ENCODE data around the gene USP31.

USP31 gene

DNA sequence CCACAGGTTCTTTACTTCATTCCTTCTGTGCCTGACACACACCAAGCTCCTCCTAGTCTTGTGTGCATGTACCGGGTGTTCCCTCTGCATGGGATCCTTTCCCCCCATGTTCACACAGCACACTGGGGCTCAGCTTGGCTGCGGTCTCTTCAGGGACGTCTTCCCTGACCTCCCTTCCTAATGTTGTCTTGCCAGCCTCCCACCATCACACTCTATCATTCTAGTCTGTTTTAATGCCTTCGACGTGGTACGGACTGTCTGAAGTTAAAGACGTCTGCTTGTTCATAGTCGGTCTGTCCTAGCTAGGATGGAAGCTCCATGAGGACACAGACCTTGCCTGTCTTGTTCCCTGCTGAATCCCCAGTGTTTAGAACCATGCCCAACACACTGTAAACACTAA, 60.1 kb downstream of the USP31 start:
- H3K4me1 ChIP-seq (ENCODE audit: control insufficient read depth in 1 of 2, insufficient read depth in 2 of 2, low read length in 2 of 2) = no peaks in the 10 kb centered on the region
- no peak overlapping the region for H3K27ac ChIP-seq (ENCODE audit: low read length)
- H3K36me3 ChIP-seq (ENCODE audit: control insufficient read depth in 1 of 2, insufficient read depth in 2 of 2, low read length in 2 of 2) = peaks cover 10 to 31% of the 10 kb centered on the region in 2 donors

GRCh38 chr16:23088018-23088417, 61.2 kb downstream of the USP31 start:
- Histone ChIP-seq H3K9me3 (ENCODE audit: control insufficient read depth in 1 of 2, low read length in 2 of 2) (no peaks in the 10 kb centered on the region), H3K4me1 (ENCODE audit: control insufficient read depth in 1 of 2, insufficient read depth in 2 of 2, low read length in 2 of 2) (no peaks in the 10 kb centered on the region), H3K27ac (ENCODE audit: low read length) (no peak overlapping the region), H3K27me3 (ENCODE audit: low read depth, low read length) (no peaks in the 10 kb centered on the region), H3K36me3 (ENCODE audit: control insufficient read depth in 1 of 2, insufficient read depth in 2 of 2, low read length in 2 of 2) (peaks cover 10 to 41% of the 10 kb centered on the region in 2 donors), H3K4me3 (ENCODE audit: low read depth in 1 of 2, low read length in 2 of 2) (no peak overlapping the region)

More for the DNA sequence above, 60.1 kb downstream of the USP31 start:
- no peak overlapping the region for H3K4me3 ChIP-seq (ENCODE audit: low read depth in 1 of 2, low read length in 2 of 2)
- H3K27me3 ChIP-seq (ENCODE audit: low read depth, low read length) = no peaks in the 10 kb centered on the region
- no peaks in the 10 kb centered on the region for H3K9me3 ChIP-seq (ENCODE audit: control insufficient read depth in 1 of 2, low read length in 2 of 2)

DNA sequence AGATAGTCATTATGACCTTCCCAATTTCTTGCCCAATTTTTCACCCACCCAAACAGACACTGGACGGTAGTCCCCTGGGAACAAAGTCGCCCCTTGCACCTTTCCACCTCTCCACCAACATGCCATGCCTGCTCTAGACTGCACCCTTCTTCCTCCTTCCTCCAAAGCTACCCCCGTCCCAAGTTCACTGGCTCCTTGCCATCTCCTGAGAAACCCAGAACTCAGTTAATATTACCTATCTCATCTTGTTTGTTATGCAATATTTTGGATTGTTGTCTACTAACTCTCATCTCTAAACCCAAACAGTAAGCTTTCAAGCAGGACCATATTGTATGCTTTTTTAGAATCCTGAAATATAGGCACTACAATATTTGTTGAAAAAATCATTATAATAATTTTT, 63.3 kb downstream of the USP31 start:
- Histone ChIP-seq H3K9me3 (ENCODE audit: control insufficient read depth in 1 of 2, low read length in 2 of 2) (no peaks in the 10 kb centered on the region), H3K4me3 (ENCODE audit: low read depth in 1 of 2, low read length in 2 of 2) (no peak overlapping the region), H3K27me3 (ENCODE audit: low read depth, low read length) (no peaks in the 10 kb centered on the region), H3K36me3 (ENCODE audit: control insufficient read depth in 1 of 2, insufficient read depth in 2 of 2, low read length in 2 of 2) (peaks cover 16 to 58% of the 10 kb centered on the region in 2 donors), H3K4me1 (ENCODE audit: control insufficient read depth in 1 of 2, insufficient read depth in 2 of 2, low read length in 2 of 2) (no peaks in the 10 kb centered on the region), H3K27ac (ENCODE audit: low read length) (no peak overlapping the region)

- peaks cover 10 to 60% of the 10 kb centered on the region in 2 donors for H3K36me3 ChIP-seq (ENCODE audit: control insufficient read depth in 1 of 2, insufficient read depth in 2 of 2, low read length in 2 of 2)
Observed at GRCh38 chr16:23082161-23082788, 67.0 kb downstream of the USP31 start.

DNA sequence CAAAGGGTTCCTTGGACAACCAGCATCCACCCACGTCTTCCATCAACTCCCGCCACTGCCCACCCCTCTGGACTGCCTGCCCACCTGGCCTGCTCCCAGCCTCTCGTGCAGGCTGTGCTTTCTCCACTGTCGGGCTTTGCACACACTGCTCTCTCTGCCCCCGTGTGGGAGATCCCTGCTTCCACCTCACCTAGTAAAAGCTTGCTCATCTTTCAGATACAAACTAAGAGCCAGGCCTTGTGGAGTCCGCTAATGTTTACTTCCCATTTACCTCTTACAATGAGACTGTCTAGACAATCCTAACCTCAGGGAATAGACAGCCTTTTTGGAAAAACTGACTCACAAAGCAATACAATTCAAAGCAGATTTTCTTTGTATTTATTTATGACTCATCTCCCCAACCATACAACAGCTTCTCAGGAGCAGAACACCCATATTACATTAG, 67.6 kb downstream of the USP31 start:
- no peaks in the 10 kb centered on the region for H3K27me3 ChIP-seq (ENCODE audit: low read depth, low read length)
- peaks cover 10 to 54% of the 10 kb centered on the region in 2 donors for H3K36me3 ChIP-seq (ENCODE audit: control insufficient read depth in 1 of 2, insufficient read depth in 2 of 2, low read length in 2 of 2)
- no peak overlapping the region for H3K27ac ChIP-seq (ENCODE audit: low read length)
- no peaks in the 10 kb centered on the region for H3K9me3 ChIP-seq (ENCODE audit: control insufficient read depth in 1 of 2, low read length in 2 of 2)
- H3K4me1 ChIP-seq (ENCODE audit: control insufficient read depth in 1 of 2, insufficient read depth in 2 of 2, low read length in 2 of 2) = no peaks in the 10 kb centered on the region
- no peak overlapping the region for H3K4me3 ChIP-seq (ENCODE audit: low read depth in 1 of 2, low read length in 2 of 2)

More at GRCh38 chr16:23082161-23082788, 67.0 kb downstream of the USP31 start:
- Histone ChIP-seq H3K4me3 (ENCODE audit: low read depth in 1 of 2, low read length in 2 of 2) (no peak overlapping the region), H3K9me3 (ENCODE audit: control insufficient read depth in 1 of 2, low read length in 2 of 2) (no peaks in the 10 kb centered on the region), H3K4me1 (ENCODE audit: control insufficient read depth in 1 of 2, insufficient read depth in 2 of 2, low read length in 2 of 2) (no peaks in the 10 kb centered on the region), H3K27me3 (ENCODE audit: low read depth, low read length) (no peaks in the 10 kb centered on the region), H3K27ac (ENCODE audit: low read length) (no peak overlapping the region)

DNA sequence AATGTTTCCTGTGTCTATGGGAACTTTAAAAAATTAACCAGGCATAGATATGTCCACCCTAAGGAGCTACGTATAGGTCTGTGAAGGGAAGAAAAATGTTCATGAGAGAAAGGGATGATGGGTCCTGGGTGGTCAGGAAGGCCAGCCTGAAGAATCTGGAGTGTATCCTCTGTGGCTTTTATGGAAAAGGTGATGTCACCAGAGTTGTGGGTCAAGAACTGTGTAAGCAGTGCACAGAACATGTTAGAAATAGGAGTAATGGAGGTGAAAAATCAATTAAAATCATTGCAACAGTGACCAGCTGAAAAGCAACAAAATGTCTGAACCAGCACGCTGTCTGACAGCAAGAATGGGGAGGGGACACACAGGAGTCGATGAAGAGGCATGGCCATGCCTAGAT, 68.5 kb downstream of the USP31 start:
- Histone ChIP-seq H3K27ac (ENCODE audit: low read length) (no peak overlapping the region), H3K36me3 (ENCODE audit: control insufficient read depth in 1 of 2, insufficient read depth in 2 of 2, low read length in 2 of 2) (peaks cover 10 to 52% of the 10 kb centered on the region in 2 donors), H3K9me3 (ENCODE audit: control insufficient read depth in 1 of 2, low read length in 2 of 2) (no peaks in the 10 kb centered on the region), H3K4me3 (ENCODE audit: low read depth in 1 of 2, low read length in 2 of 2) (no peak overlapping the region), H3K27me3 (ENCODE audit: low read depth, low read length) (no peaks in the 10 kb centered on the region), H3K4me1 (ENCODE audit: control insufficient read depth in 1 of 2, insufficient read depth in 2 of 2, low read length in 2 of 2) (no peaks in the 10 kb centered on the region)

GRCh38 chr16:23080329-23080728, 68.9 kb downstream of the USP31 start:
- Histone ChIP-seq H3K27me3 (ENCODE audit: low read depth, low read length) (no peaks in the 10 kb centered on the region), H3K27ac (ENCODE audit: low read length) (no peak overlapping the region), H3K4me1 (ENCODE audit: control insufficient read depth in 1 of 2, insufficient read depth in 2 of 2, low read length in 2 of 2) (no peaks in the 10 kb centered on the region), H3K36me3 (ENCODE audit: control insufficient read depth in 1 of 2, insufficient read depth in 2 of 2, low read length in 2 of 2) (peaks cover 10 to 52% of the 10 kb centered on the region in 2 donors), H3K9me3 (ENCODE audit: control insufficient read depth in 1 of 2, low read length in 2 of 2) (no peaks in the 10 kb centered on the region), H3K4me3 (ENCODE audit: low read depth in 1 of 2, low read length in 2 of 2) (no peak overlapping the region)

- H3K36me3 ChIP-seq (ENCODE audit: control insufficient read depth in 1 of 2, insufficient read depth in 2 of 2, low read length in 2 of 2) = peaks cover 10 to 50% of the 10 kb centered on the region in 2 donors
Observed at GRCh38 chr16:23079675-23080301, 69.5 kb downstream of the USP31 start.

GRCh38 chr16:23074423-23074822, 74.8 kb downstream of the USP31 start:
- no peak overlapping the region for H3K27ac ChIP-seq (ENCODE audit: low read length)
- H3K4me3 ChIP-seq (ENCODE audit: low read depth in 1 of 2, low read length in 2 of 2) = no peak overlapping the region
- H3K36me3 ChIP-seq (ENCODE audit: control insufficient read depth in 1 of 2, insufficient read depth in 2 of 2, low read length in 2 of 2) = peaks cover 14 to 17% of the 10 kb centered on the region in 2 donors
- H3K4me1 ChIP-seq (ENCODE audit: control insufficient read depth in 1 of 2, insufficient read depth in 2 of 2, low read length in 2 of 2) = peaks cover 5 to 17% of the 10 kb centered on the region in 2 donors
- no peaks in the 10 kb centered on the region for H3K27me3 ChIP-seq (ENCODE audit: low read depth, low read length)
- no peaks in the 10 kb centered on the region for H3K9me3 ChIP-seq (ENCODE audit: control insufficient read depth in 1 of 2, low read length in 2 of 2)

More at GRCh38 chr16:23079675-23080301, 69.5 kb downstream of the USP31 start:
- H3K27ac ChIP-seq (ENCODE audit: low read length) = no peak overlapping the region
- no peaks in the 10 kb centered on the region for H3K9me3 ChIP-seq (ENCODE audit: control insufficient read depth in 1 of 2, low read length in 2 of 2)
- H3K27me3 ChIP-seq (ENCODE audit: low read depth, low read length) = no peaks in the 10 kb centered on the region
- no peaks in the 10 kb centered on the region for H3K4me1 ChIP-seq (ENCODE audit: control insufficient read depth in 1 of 2, insufficient read depth in 2 of 2, low read length in 2 of 2)
- no peak overlapping the region for H3K4me3 ChIP-seq (ENCODE audit: low read depth in 1 of 2, low read length in 2 of 2)

GRCh38 chr16:23072769-23073549, 76.3 kb downstream of the USP31 start:
- Histone ChIP-seq H3K27me3 (ENCODE audit: low read depth, low read length) (no peaks in the 10 kb centered on the region), H3K27ac (ENCODE audit: low read length) (no peak overlapping the region), H3K4me3 (ENCODE audit: low read depth in 1 of 2, low read length in 2 of 2) (no peak overlapping the region), H3K9me3 (ENCODE audit: control insufficient read depth in 1 of 2, low read length in 2 of 2) (no peaks in the 10 kb centered on the region), H3K4me1 (ENCODE audit: control insufficient read depth in 1 of 2, insufficient read depth in 2 of 2, low read length in 2 of 2) (peaks cover 5 to 17% of the 10 kb centered on the region in 2 donors), H3K36me3 (ENCODE audit: control insufficient read depth in 1 of 2, insufficient read depth in 2 of 2, low read length in 2 of 2) (peaks cover 24 to 29% of the 10 kb centered on the region in 2 donors)

- Histone ChIP-seq H3K9me3 (ENCODE audit: control insufficient read depth in 1 of 2, low read length in 2 of 2) (no peaks in the 10 kb centered on the region), H3K27me3 (ENCODE audit: low read depth, low read length) (no peaks in the 10 kb centered on the region), H3K4me3 (ENCODE audit: low read depth in 1 of 2, low read length in 2 of 2) (peak overlapping the region in 1 of 2 donors; percentile 7), H3K27ac (ENCODE audit: low read length) (peak overlapping the region; percentile 64), H3K36me3 (ENCODE audit: control insufficient read depth in 1 of 2, insufficient read depth in 2 of 2, low read length in 2 of 2) (peaks cover 30 to 32% of the 10 kb centered on the region in 2 donors), H3K4me1 (ENCODE audit: control insufficient read depth in 1 of 2, insufficient read depth in 2 of 2, low read length in 2 of 2) (peaks cover 5 to 17% of the 10 kb centered on the region in 2 donors)
Observed at GRCh38 chr16:23072084-23072599, 77.1 kb downstream of the USP31 start.

Data from muscle layer of duodenum (tissue), 2 donors.